K562 (cell line): ENCODE measurements around the gene FGF2. TPM values are rescaled to one million over a fixed set of nuclear protein-coding genes. Genes with fewer than 3 reads are reported as not detected.

Experiments used
- ATAC-seq: fragments of 200-7000 bp; cut with Tn5 transposase; 3 replicates; pipeline ENCODE4 v1.9.1; 2020; ENCODE audit warnings: moderate library complexity
- BruUV-seq: library from RNA; stranded (reverse); fragments of 400-500 nt; replicated peaks from 2 replicates; lab custom pipeline; 2021; lab: Mats Ljungman, UMichigan
- CTCF ChIA-PET: fragments of 300-600 bp; formaldehyde crosslinking; extraction: SDS; loops from one replicate; lab custom pipeline; 2021; ENCODE audit warnings: low intra/inter-chr PET ratio; lab: Yijun Ruan, JAX
- POLR2A ChIA-PET: fragments of 300-600, 350-650 bp; sonication (Branson Sonifier 250); formaldehyde crosslinking; extraction: SDS; loops from one replicate; lab custom pipeline; 2021; ENCODE audit warnings: antibody characterized with exemption, inconsistent platforms; lab: Yijun Ruan, JAX
- DNase-seq, 4 experiments: peaks; one replicate each; pipeline versions ENCODE4 v3.0.0 to v3.0.0-alpha.2; 2011 to 2018; ENCODE audit warnings: low spot score in 3 of 4, mixed read lengths in 3 of 4; ENCODE audit errors: extremely low read depth in 1 of 4
- FAIRE-seq: peaks from 2 replicates; lab custom pipeline; 2011; peaks lifted over from hg19 to GRCh38; lab: Jason Lieb, UNC
- H2AFZ ChIP-seq: 2 replicates; pipeline ENCODE4 v1.6.0; 2011; ENCODE audit warnings: low read depth, low read length, control low read depth, inconsistent platforms
- H3K27ac ChIP-seq: fragments of 200-600 bp; 3 replicates; pipeline ENCODE4 v1.8.0; 2011; ENCODE audit warnings: low read depth, mild to moderate bottlenecking, control low read depth, inconsistent platforms, low read length, moderate library complexity, mixed read lengths; ENCODE audit errors: extremely low read depth
- H3K27me3 ChIP-seq, 2 experiments: fragments of 300-600 bp in 1 of 2; 2 replicates in 1 of 2; 3 replicates in 1 of 2; pipeline versions ENCODE4 v1.6.0 to v1.8.0; 2011; ENCODE audit warnings: inconsistent platforms in 2 of 2, low read length in 2 of 2, mild to moderate bottlenecking in 1 of 2, mixed read lengths in 1 of 2, moderate library complexity in 1 of 2; ENCODE audit not compliant: control insufficient read depth in 2 of 2, insufficient read depth in 2 of 2
- H3K36me3 ChIP-seq: fragments of 300-600 bp; 3 replicates; pipeline ENCODE4 v1.8.0; 2011; ENCODE audit warnings: mild to moderate bottlenecking, low read length, inconsistent platforms; ENCODE audit not compliant: control insufficient read depth, insufficient read depth
- H3K4me1 ChIP-seq, 2 experiments: fragments of 200-600 bp in 1 of 2; replicated peaks in 1 of 2; 2 replicates in 1 of 2; 3 replicates in 1 of 2; pipeline versions ENCODE4 v1.5.1 to v1.8.0; 2011; ENCODE audit warnings: inconsistent platforms in 2 of 2, low read length in 2 of 2, mild to moderate bottlenecking in 1 of 2, mixed read lengths in 1 of 2, moderate library complexity in 1 of 2; ENCODE audit not compliant: control insufficient read depth in 2 of 2, insufficient read depth in 2 of 2
- H3K4me2 ChIP-seq: 2 replicates; pipeline ENCODE4 v1.6.1; 2011; ENCODE audit warnings: low read length, control low read depth, inconsistent platforms, mixed read lengths; ENCODE audit not compliant: insufficient read depth
- H3K4me3 ChIP-seq: fragments of 200-600 bp; sonication (generic), shearing (Covaris generic); 2 replicates; pipeline ENCODE4 v1.5.1; 2016; ENCODE audit warnings: control low read depth, inconsistent platforms
- H3K79me2 ChIP-seq: fragments of 200-600 bp; 3 replicates; pipeline ENCODE4 v1.8.0; 2011; ENCODE audit warnings: low read length, inconsistent platforms; ENCODE audit not compliant: control insufficient read depth, insufficient read depth
- H3K9ac ChIP-seq, 2 experiments: 2 replicates each; pipeline versions ENCODE4 v1.6.0 to v1.6.1; 2011; ENCODE audit warnings: low read depth in 2 of 2, low read length in 2 of 2, control low read depth in 1 of 2, inconsistent platforms in 1 of 2, mild to moderate bottlenecking in 1 of 2, mixed read lengths in 1 of 2; ENCODE audit not compliant: insufficient read depth in 1 of 2
- H3K9me1 ChIP-seq: one replicate; pipeline ENCODE4 v1.6.0; 2011; ENCODE audit warnings: inconsistent platforms, mild to moderate bottlenecking, low read length, moderate library complexity; ENCODE audit not compliant: control insufficient read depth, insufficient read depth
- H3K9me3 ChIP-seq: replicated peaks from 2 replicates; pipeline ENCODE4 v1.5.1; 2011; ENCODE audit warnings: low read depth, low read length, inconsistent platforms; ENCODE audit not compliant: control insufficient read depth, insufficient read depth
- H4K20me1 ChIP-seq: replicated peaks from 2 replicates; pipeline ENCODE4 v1.6.1; 2011; ENCODE audit warnings: low read length, inconsistent platforms, mixed read lengths; ENCODE audit not compliant: control insufficient read depth, insufficient read depth
- WGBS: fragments of 100-300 bp; shearing (Covaris generic); methylation state at CpG from one replicate; pipeline ENCODE4 v1.1.6; 2016; ENCODE audit warnings: low coverage, mixed read lengths; ENCODE audit not compliant: insufficient coverage; ENCODE audit errors: missing lambda C conversion rate; 5-methylcytosine and 5-hydroxymethylcytosine counted together
- in situ Hi-C: fragments of 300-500 bp; cut with MboI; formaldehyde crosslinking; loops from 4 replicates; pipeline ENCODE4 v1.15.0; 2018; ENCODE audit warnings: inconsistent platforms, mixed read lengths
- intact Hi-C: fragments of 100-400 bp; cut with micrococcal nuclease; formaldehyde crosslinking; loops from 2 replicates; pipeline ENCODE4 v1.14.2; 2022
- polyA plus RNA-seq, 8 experiments: library from polyadenylated mRNA; depleted of rRNA in 4 of 8; stranded (reverse) in 5 of 8; unstranded in 3 of 8; fragments of >200 nt; fragmentation: Nextera tagmentation in 2 of 8; fragmentation: Illumina TruSeq in 1 of 8; extraction: Ambion mirVana in 2 of 8; extraction: Trizol in 1 of 8; gene quantifications; 2 replicates each; pipeline versions ENCODE4 v1.2.1 to v1.2.3, GENCODE V29; 2011 to 2014; ENCODE audit warnings: inconsistent platforms in 1 of 8, missing spikeins in 1 of 8
- total RNA-seq, 7 experiments: library from RNA; depleted of rRNA in 6 of 7; stranded (reverse); fragments of >200 nt in 6 of 7; fragmentation: Illumina TruSeq in 2 of 7; extraction: Trizol in 2 of 7; gene quantifications; 2 replicates each; pipeline versions ENCODE4 v1.2.1 to v1.2.3, GENCODE V29; 2011 to 2021; ENCODE audit warnings: low replicate concordance in 1 of 7
- TF ChIP-seq, protein P1 (sequence below): fragments of 450-650 bp; IDR thresholded peaks from 2 replicates; pipeline ENCODE4 v1.6.1; 2014; ENCODE audit warnings: low read depth, mild to moderate bottlenecking, moderate library complexity, borderline replicate concordance
- TF ChIP-seq, protein P2 (sequence below): fragments of 200-400 bp; formaldehyde crosslinking; IDR thresholded peaks from 2 replicates; pipeline ENCODE4 v1.6.1; 2017; ENCODE audit warnings: mild to moderate bottlenecking, low read depth, low read length, moderate library complexity

FGF2 gene
- total and polyA plus RNA-seq, 9 of the 15 experiments (the other 6 are each of a cell fraction or from before 2014, with no cell fraction given) = 2.5 to 19.4 (median 9.2) TPM

DNA sequence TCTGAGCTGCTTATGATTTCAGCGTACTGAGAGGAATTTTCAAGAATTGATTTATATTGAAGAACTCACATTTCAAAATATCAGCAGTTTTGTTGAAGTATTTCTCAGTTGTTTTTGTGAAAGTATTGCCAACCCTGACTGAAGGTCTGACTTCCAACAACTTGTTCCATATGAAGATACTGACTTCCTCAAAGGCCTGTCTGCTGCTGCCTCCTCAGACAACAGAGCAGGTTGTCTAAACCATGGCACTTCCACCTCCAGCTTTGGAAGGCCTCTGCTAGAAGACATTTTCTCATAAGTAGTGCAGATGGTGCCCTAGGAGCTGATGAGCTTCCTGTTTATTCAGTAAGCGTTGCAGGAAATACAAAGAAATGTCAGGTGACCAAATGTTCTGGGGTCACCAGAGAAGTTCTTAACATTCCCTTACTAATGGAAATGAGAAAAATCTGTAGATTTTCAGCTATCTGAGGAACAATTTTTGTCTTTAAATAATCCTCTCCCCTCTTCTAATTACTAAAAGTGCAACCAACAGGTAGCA is 28.8 kb downstream of the FGF2 start:
- no peaks in the 10 kb centered on the region for H4K20me1 ChIP-seq
- no peaks in the 10 kb centered on the region; the same call in 2 of the 3 replicates for H3K36me3 ChIP-seq
- ATAC-seq (peak; percentile 32; the same call in 1 of the 3 replicates), DNase-seq (no peak), FAIRE-seq (peak; percentile 58)
- no peak overlapping the region for H3K4me2 ChIP-seq
- BruUV-seq = no TSS peak
- H3K79me2 ChIP-seq = 0 out of 3 replicates have a peak, but pooled peaks cover 4% of the 10 kb centered on the region
- no peaks in the 10 kb centered on the region for H3K9me1 ChIP-seq
- no peak overlapping the region for H2AFZ ChIP-seq
- intact Hi-C loops (no loop called here), in situ Hi-C loops (no loop called here)
- no peak overlapping the region for H3K9ac ChIP-seq
- no peaks in the 10 kb centered on the region for H3K4me1 ChIP-seq
- POLR2A ChIA-PET = interaction anchor here (1.0 to 1.1 kb wide), 2 partner anchors 9 to 18 kb away, joined by 3 read pairs; no protein-coding TSS in a partner anchor
- no peak overlapping the region for H3K27ac ChIP-seq
- TF ChIP-seq, protein P1, sequence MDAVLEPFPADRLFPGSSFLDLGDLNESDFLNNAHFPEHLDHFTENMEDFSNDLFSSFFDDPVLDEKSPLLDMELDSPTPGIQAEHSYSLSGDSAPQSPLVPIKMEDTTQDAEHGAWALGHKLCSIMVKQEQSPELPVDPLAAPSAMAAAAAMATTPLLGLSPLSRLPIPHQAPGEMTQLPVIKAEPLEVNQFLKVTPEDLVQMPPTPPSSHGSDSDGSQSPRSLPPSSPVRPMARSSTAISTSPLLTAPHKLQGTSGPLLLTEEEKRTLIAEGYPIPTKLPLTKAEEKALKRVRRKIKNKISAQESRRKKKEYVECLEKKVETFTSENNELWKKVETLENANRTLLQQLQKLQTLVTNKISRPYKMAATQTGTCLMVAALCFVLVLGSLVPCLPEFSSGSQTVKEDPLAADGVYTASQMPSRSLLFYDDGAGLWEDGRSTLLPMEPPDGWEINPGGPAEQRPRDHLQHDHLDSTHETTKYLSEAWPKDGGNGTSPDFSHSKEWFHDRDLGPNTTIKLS = no peak
- TF ChIP-seq, protein P2, sequence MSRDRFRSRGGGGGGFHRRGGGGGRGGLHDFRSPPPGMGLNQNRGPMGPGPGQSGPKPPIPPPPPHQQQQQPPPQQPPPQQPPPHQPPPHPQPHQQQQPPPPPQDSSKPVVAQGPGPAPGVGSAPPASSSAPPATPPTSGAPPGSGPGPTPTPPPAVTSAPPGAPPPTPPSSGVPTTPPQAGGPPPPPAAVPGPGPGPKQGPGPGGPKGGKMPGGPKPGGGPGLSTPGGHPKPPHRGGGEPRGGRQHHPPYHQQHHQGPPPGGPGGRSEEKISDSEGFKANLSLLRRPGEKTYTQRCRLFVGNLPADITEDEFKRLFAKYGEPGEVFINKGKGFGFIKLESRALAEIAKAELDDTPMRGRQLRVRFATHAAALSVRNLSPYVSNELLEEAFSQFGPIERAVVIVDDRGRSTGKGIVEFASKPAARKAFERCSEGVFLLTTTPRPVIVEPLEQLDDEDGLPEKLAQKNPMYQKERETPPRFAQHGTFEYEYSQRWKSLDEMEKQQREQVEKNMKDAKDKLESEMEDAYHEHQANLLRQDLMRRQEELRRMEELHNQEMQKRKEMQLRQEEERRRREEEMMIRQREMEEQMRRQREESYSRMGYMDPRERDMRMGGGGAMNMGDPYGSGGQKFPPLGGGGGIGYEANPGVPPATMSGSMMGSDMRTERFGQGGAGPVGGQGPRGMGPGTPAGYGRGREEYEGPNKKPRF = no peak
- no peak overlapping the region for H3K4me3 ChIP-seq
- no peaks in the 10 kb centered on the region for H3K9me3 ChIP-seq
- 83% methylated on average over 2 of the region's 2 CpGs for WGBS
- CTCF ChIA-PET = no interaction called here
- no peaks in the 10 kb centered on the region for H3K27me3 ChIP-seq
